Heart left ventricle (tissue), 16 donors: ENCODE measurements around the gene RHO. TPM values are rescaled to one million over a fixed set of nuclear protein-coding genes. Genes with fewer than 3 reads are reported as not detected.
"Not testable (repeated sequence)": the region's sequence is repeated elsewhere in the genome, so short reads cannot be mapped to it uniquely, and the experiment has no call there.

ENCODE experiments used
- ATAC-seq, 4 donors: fragments of 200-7000 bp; cut with Tn5 transposase; one replicate each; pipeline ENCODE4 v1.9.1; 2020 to 2022; ENCODE audit warnings: moderate library complexity in 4 of 4, mild to moderate bottlenecking in 3 of 4, moderate number of reproducible peaks in 1 of 4
- DNase-seq, 5 donors: peaks; one replicate each; pipeline ENCODE4 v3.0.0-alpha.2; 2020
- H3K27ac ChIP-seq, 12 donors: fragments of 200-600 bp; sonication (generic) in 4 of 12; one replicate each; pipeline versions ENCODE4 v1.5.0 to v1.8.0; 2016 to 2022; ENCODE audit warnings: mild to moderate bottlenecking in 2 of 12
- H3K27me3 ChIP-seq, 9 donors: fragments of 200-600 bp; sonication (generic) in 2 of 9; one replicate each; pipeline versions ENCODE4 v1.5.1 to v1.8.0; 2016 to 2022; ENCODE audit warnings: mild to moderate bottlenecking in 3 of 9
- H3K36me3 ChIP-seq, 9 donors: fragments of 200-600 bp; sonication (generic) in 2 of 9; one replicate each; pipeline versions ENCODE4 v1.5.0 to v1.8.0; 2018 to 2022; ENCODE audit warnings: mild to moderate bottlenecking in 2 of 9
- H3K4me1 ChIP-seq, 12 donors: fragments of 200-600 bp; sonication (generic) in 4 of 12; one replicate each; pipeline versions ENCODE4 v1.5.0 to v1.8.0; 2016 to 2022; ENCODE audit warnings: mild to moderate bottlenecking in 3 of 12
- H3K4me3 ChIP-seq, 12 donors: fragments of 200-600 bp; sonication (generic) in 4 of 12; one replicate each; pipeline versions ENCODE4 v1.5.0 to v1.8.0; 2017 to 2022; ENCODE audit warnings: mild to moderate bottlenecking in 9 of 12, moderate library complexity in 4 of 12
- H3K9me3 ChIP-seq, 12 donors: fragments of 200-600 bp; sonication (generic) in 4 of 12; one replicate each; pipeline versions ENCODE4 v1.5.0 to v1.8.0; 2016 to 2022; ENCODE audit warnings: mild to moderate bottlenecking in 1 of 12
- POLR2A ChIP-seq, 2 donors: fragments of 450-650 bp; IDR thresholded peaks; one replicate each; pipeline ENCODE4 v1.6.1; 2017; ENCODE audit warnings: antibody characterized with exemption in 2 of 2, mild to moderate bottlenecking in 2 of 2, moderate library complexity in 2 of 2
- WGBS, 4 donors: extraction: QIAGEN DNeasy Blood & Tissue Kit in 2 of 4; methylation state at CpG; one replicate each; pipeline versions ENCODE4 v1.1.5 to v1.1.7; 2013 to 2018; 5-methylcytosine and 5-hydroxymethylcytosine counted together
- intact Hi-C, 10 donors: fragments of 100-400 bp; cut with DNase I; formaldehyde crosslinking; loops; one replicate each; pipeline versions ENCODE4 v1.11.1 to v1.14.2; 2022
- polyA plus RNA-seq, 2 donors: library from polyadenylated mRNA; stranded (reverse); fragments of 200-250 nt; gene quantifications; one replicate each; pipeline ENCODE4 v1.2.3, GENCODE V29; 2013
- total RNA-seq, 9 donors: library from RNA; depleted of rRNA in 2 of 9; stranded (reverse); fragments of >200 nt in 2 of 9; fragmentation: NEBNext Ultra II Directional in 3 of 9; extraction: Animal tissue kit (Norgen Biotek cat#: 25700) in 3 of 9; gene quantifications; one replicate each; pipeline versions ENCODE4 v1.1.0 to v1.2.4, GENCODE V29; 2016 to 2023
- TF ChIP-seq, protein P1 (sequence below), 12 donors: fragments of 200-600 bp; sonication (generic) in 4 of 12; IDR thresholded peaks; one replicate each; pipeline versions ENCODE4 v1.5.0 to v1.8.0; 2018 to 2022; ENCODE audit warnings: antibody characterized with exemption in 12 of 12, mild to moderate bottlenecking in 5 of 12
- donor health status: ischemic (EF 13 %, LVEDD 7.1; RV severe dilation, severe dysfunction).
- donor health status: healthy with polysubstance abuse.
- donor health status: DM: no; HTN: yes; CAD: no.
- donor health status: DM: no; HTN: no; CAD: no.
- donor health status: ischemic (EF 25% LVEDD 6.9; RV normal size, moderate dysfunction).
- donor health status: ischemic (EF 25% LVEDD 5.7; RV mildly dilated, moderate dysfunction).
- donor health status: healthy.
- donor health status: DM: yes; HTN: yes; CAD: no.
- donor health status: ischemic (EF 35%, LVEDD 5.7; RV mildly dilated, moderate dysfunction).
- donor health status: nonischemic (EF 11% LVEDD 7.7; RV severe dilation, severe dysfunction).
- donor health status: DM: yes; HTN: yes; CAD: no.
- donor health status: PGD.
- donor health status: ischemic (EF 29% LVEDD 5.4; RV normal size, mild dysfunction).
- donor health status: nonischemic (EF 23%, LVEDD 6.1; RV moderate dilation, normal function).

The RHO gene
- total and polyA plus RNA-seq, 11 donors = 0.08 TPM; not detected in 10

DNA sequence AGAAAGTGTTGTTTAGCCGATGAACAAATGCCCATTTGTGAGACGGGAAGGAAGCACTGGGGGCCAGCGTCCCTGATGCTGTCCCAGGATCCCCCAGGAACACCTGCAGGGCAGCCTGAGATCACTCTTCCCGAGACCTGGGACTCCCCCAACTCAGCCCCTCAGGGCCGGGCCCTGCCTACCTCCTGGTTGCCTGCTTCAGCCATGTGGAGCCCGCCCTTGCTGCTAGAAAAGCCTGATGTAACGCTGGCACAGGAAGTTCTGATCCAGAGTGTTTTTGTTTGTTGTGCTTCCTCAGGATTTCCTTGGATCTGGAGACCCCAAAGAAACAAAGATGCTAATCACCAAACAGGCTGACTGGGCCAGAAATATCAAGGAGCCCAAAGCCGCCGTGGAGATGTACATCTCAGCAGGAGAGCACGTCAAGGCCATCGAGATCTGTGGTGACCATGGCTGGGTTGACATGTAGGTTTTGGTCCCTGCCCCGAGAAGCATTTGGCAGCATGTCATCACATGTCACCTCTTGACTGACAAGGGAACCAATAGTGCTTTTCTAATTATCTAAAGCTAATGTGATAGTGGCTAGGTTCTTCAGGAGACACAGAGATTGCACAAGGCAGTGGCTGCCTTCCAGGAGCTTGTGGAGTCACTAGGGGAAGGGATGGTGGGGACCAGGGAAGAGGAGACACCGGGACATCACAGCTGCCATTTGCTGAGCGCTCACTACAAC lies 28.7 kb upstream of the RHO start:
- Histone ChIP-seq H3K4me1 (peaks cover 11 to 89% (median 50%) of the 10 kb centered on the region in 12 donors), H3K36me3 (peaks cover 0 to 30% (median 6%) of the 10 kb centered on the region in 9 donors), H3K27ac (peak overlapping the region; percentile 39 to 77 (median 60))
- intact Hi-C loops = loop anchor here in 5 of 10 donors (5.0 to 10.0 kb wide), 4 partner anchors 53 to 125 kb away; no protein-coding TSS in a partner anchor
- 50 to 67% (median 61%) methylated on average over 11 to 13 of the region's 14 CpGs for WGBS, 4 donors
- H3K9me3 ChIP-seq, H3K27me3 ChIP-seq, H3K4me3 ChIP-seq: not testable (repeated sequence)
- ATAC-seq = peak in 3 of 4 donors; percentile 23 to 56 (median 27)
- peak in 2 of 5 donors; percentile 22 to 59 for DNase-seq

DNA sequence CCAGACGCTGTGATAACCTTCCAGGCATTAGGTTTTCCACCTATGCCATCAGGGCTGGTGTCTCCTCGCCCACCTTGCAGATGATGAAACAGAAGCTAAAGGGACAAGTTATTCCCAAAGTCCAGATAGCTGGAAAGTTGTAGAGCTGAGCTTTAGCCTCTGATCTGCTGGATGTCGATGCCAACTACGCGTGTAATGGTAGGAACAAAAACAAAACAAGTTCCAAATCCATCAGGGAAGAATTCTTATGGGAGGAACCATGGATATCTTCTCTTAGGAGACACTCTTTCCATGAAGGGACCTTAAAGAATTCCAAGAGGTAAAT lies 28.1 kb upstream of the RHO start:
- Histone ChIP-seq H3K4me1 (peaks cover 11 to 93% (median 52%) of the 10 kb centered on the region in 12 donors), H3K9me3 (no peaks in the 10 kb centered on the region), H3K4me3 (no peak overlapping the region), H3K27ac (peak overlapping the region in 11 of 12 donors; percentile 14 to 73 (median 53)), H3K27me3 (no peaks in the 10 kb centered on the region), H3K36me3 (peaks cover 0 to 31% (median 6%) of the 10 kb centered on the region in 9 donors)
- no peak for ATAC-seq
- no peak for DNase-seq
- intact Hi-C loops = loop anchor here in 5 of 10 donors (5.0 to 10.0 kb wide), 4 partner anchors 52 to 125 kb away; no protein-coding TSS in a partner anchor
- TF ChIP-seq, protein P1, sequence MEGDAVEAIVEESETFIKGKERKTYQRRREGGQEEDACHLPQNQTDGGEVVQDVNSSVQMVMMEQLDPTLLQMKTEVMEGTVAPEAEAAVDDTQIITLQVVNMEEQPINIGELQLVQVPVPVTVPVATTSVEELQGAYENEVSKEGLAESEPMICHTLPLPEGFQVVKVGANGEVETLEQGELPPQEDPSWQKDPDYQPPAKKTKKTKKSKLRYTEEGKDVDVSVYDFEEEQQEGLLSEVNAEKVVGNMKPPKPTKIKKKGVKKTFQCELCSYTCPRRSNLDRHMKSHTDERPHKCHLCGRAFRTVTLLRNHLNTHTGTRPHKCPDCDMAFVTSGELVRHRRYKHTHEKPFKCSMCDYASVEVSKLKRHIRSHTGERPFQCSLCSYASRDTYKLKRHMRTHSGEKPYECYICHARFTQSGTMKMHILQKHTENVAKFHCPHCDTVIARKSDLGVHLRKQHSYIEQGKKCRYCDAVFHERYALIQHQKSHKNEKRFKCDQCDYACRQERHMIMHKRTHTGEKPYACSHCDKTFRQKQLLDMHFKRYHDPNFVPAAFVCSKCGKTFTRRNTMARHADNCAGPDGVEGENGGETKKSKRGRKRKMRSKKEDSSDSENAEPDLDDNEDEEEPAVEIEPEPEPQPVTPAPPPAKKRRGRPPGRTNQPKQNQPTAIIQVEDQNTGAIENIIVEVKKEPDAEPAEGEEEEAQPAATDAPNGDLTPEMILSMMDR (IDR thresholded peaks at IDR 0.05) = no peak
- no peak for TF ChIP-seq POLR2A (IDR thresholded peaks at IDR 0.05)
- WGBS, 4 donors = 81 to 95% (median 90%) methylated on average over 5 of the region's 5 CpGs

DNA sequence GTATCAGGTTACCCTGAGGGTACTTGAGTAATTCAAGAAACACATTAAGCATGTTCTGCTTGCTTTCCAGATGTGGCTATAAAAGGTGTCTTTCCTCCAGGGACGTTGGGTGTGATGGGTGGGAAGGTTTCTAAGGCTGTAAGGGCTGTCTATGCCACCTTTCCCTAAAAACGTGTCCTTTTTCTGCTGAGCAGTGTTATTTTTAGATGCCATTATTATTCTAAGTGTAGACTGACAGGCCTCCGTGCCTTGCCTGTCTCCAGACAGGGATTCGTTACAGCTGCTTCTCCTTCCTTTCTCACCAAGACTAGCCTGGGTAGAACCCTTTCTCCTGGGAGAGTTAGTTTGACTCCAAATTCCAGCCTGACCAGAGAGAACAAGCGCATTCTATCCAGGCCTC lies 26.8 kb upstream of the RHO start:
- Histone ChIP-seq H3K4me3 (no peak overlapping the region), H3K9me3 (no peaks in the 10 kb centered on the region), H3K36me3 (peaks cover 0 to 33% (median 10%) of the 10 kb centered on the region in 9 donors), H3K27ac (peak overlapping the region in 2 of 12 donors; percentile 24 to 60), H3K4me1 (peaks cover 11 to 97% (median 59%) of the 10 kb centered on the region in 12 donors), H3K27me3 (no peaks in the 10 kb centered on the region)
- intact Hi-C loops = loop anchor here in 5 of 10 donors (5.0 to 10.0 kb wide), 4 partner anchors 51 to 123 kb away; no protein-coding TSS in a partner anchor
- ATAC-seq (no peak), DNase-seq (no peak)
- TF ChIP-seq, protein P1 (IDR thresholded peaks at IDR 0.05) = no peak
- 53 to 62% (median 55%) methylated on average over 5 of the region's 5 CpGs for whole genome bisulfite sequencing, 4 donors

DNA sequence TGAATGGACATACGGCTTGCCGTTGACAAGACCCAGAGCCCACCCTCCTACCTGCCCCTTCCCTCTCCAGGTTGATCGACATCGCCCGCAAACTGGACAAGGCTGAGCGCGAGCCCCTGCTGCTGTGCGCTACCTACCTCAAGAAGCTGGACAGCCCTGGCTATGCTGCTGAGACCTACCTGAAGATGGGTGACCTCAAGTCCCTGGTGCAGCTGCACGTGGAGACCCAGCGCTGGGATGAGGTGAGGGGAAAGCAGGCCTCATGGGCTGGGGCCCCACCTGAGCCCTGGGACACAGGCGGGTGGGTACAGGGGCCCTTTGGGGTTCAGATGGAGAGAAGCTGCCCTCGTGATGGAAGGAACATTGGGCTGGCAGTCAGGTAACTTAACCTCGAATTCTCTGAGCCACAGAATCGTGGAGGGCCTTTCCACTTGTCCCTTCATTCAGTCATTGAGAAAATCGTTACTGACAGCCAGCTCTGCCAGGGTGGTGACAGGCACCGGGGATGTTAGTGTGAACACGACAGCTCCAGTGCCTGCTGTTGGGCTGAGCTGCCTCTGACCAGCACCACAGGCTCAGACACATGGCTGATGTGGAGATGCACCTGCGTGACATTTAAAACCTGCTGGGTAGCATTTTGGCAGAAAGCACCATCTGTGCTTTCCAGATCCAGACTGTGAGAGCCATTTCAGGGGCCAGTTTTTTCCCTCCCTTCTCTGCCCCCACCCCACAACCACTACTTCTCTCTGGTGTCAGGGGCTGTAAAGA lies 25.6 kb upstream of the RHO start:
- 81 to 86% (median 83%) methylated on average over 18 of the region's 18 CpGs for WGBS, 4 donors
- H3K4me3 ChIP-seq = no peak overlapping the region
- no peaks in the 10 kb centered on the region for H3K27me3 ChIP-seq
- H3K27ac ChIP-seq = no peak overlapping the region
- H3K9me3 ChIP-seq = no peaks in the 10 kb centered on the region
- peaks cover 4 to 97% (median 64%) of the 10 kb centered on the region in 12 donors for H3K4me1 ChIP-seq
- ATAC-seq = no peak
- H3K36me3 ChIP-seq = peaks cover 0 to 42% (median 10%) of the 10 kb centered on the region in 9 donors
- peak in 3 of 5 donors; percentile 49 to 69 (median 60) for DNase-seq
- TF ChIP-seq, protein P1 (IDR thresholded peaks at IDR 0.05) = no peak
- TF ChIP-seq POLR2A (IDR thresholded peaks at IDR 0.05) = no peak
- intact Hi-C loops = loop anchor here in 5 of 10 donors (5.0 to 10.0 kb wide), 4 partner anchors 49 to 122 kb away; no protein-coding TSS in a partner anchor
